H1 (cell line): ENCODE measurements around the gene OSBPL2. TPM values are rescaled to one million over a fixed set of nuclear protein-coding genes. Genes with fewer than 3 reads are reported as not detected.

ENCODE experiments used
- CEBPB ChIP-seq: IDR thresholded peaks from 2 replicates; pipeline ENCODE4 v1.6.1; 2012; ENCODE audit warnings: low read depth, low read length
- CHD7 ChIP-seq: fragments of 300-600 bp; sonication (generic); IDR thresholded peaks from 2 replicates; pipeline ENCODE4 v1.7.1; 2012; ENCODE audit warnings: low read length, moderate library complexity, mild to moderate bottlenecking, inconsistent platforms; ENCODE audit not compliant: insufficient replicate concordance
- CREB1 ChIP-seq: IDR thresholded peaks from 2 replicates; pipeline ENCODE4 v1.6.1; 2012; ENCODE audit warnings: inconsistent platforms
- CTBP2 ChIP-seq: IDR thresholded peaks from 2 replicates; pipeline ENCODE4 v1.7.0; 2011; ENCODE audit warnings: borderline replicate concordance, mild to moderate bottlenecking, moderate library complexity, mixed read lengths, low read length; ENCODE audit not compliant: insufficient read depth, insufficient read length
- HDAC6 ChIP-seq: IDR thresholded peaks from one replicate; pipeline ENCODE4 v1.7.1; 2012; ENCODE audit warnings: low read depth, mild to moderate bottlenecking, inconsistent platforms, low read length, moderate library complexity
- KDM1A ChIP-seq: fragments of 200-600, 300-600 bp; sonication (generic); IDR thresholded peaks from 2 replicates; pipeline ENCODE4 v1.7.1; 2016; ENCODE audit warnings: mild to moderate bottlenecking, low read length, borderline replicate concordance
- KDM4A ChIP-seq: IDR thresholded peaks from one replicate; pipeline ENCODE4 v1.7.1; 2012; ENCODE audit warnings: low read depth, mild to moderate bottlenecking, moderate library complexity, low read length, inconsistent platforms; ENCODE audit not compliant: severe bottlenecking
- MAFK ChIP-seq: IDR thresholded peaks from 2 replicates; pipeline ENCODE4 v1.6.1; 2012; ENCODE audit warnings: low read depth, mild to moderate bottlenecking, improper control_type of control experiment, low read length
- NANOG ChIP-seq: IDR thresholded peaks from 2 replicates; pipeline ENCODE4 v1.6.1; 2011; ENCODE audit warnings: low read length, low read depth, mild to moderate bottlenecking, inconsistent platforms; ENCODE audit not compliant: insufficient read depth, poor library complexity, severe bottlenecking
- RFX5 ChIP-seq: IDR thresholded peaks from 2 replicates; pipeline ENCODE4 v1.6.1; 2011; ENCODE audit warnings: low read depth, low read length, improper control_type of control experiment, borderline replicate concordance
- SP2 ChIP-seq: IDR thresholded peaks from 2 replicates; pipeline ENCODE4 v1.6.1; 2012; ENCODE audit warnings: mild to moderate bottlenecking, low read length, inconsistent platforms
- SP4 ChIP-seq: IDR thresholded peaks from 2 replicates; pipeline ENCODE4 v1.6.1; 2012; ENCODE audit warnings: low read length, inconsistent platforms
- TEAD4 ChIP-seq: IDR thresholded peaks from 2 replicates; pipeline ENCODE4 v1.6.1; 2012; ENCODE audit warnings: low read depth, low read length, inconsistent platforms, mixed read lengths
- polyA plus RNA-seq, 7 experiments: library from polyadenylated mRNA; depleted of rRNA in 3 of 7; stranded (reverse) in 5 of 7; unstranded in 2 of 7; fragments of >200 nt in 5 of 7; fragments of 200-250 nt in 2 of 7; gene quantifications; 1 replicate in 5 of 7; 2 replicates in 1 of 7; 4 replicates in 1 of 7; pipeline versions ENCODE4 v1.2.1 to v1.2.3, GENCODE V29; 2011 to 2013; ENCODE audit warnings: missing spikeins in 2 of 7, mixed read lengths in 2 of 7
- total RNA-seq: library from RNA; stranded (reverse); fragmentation: NEBNext Ultra II Directional; extraction: Animal tissue kit (Norgen Biotek cat#: 25700); gene quantifications from 2 replicates; pipeline ENCODE4 v1.2.1, GENCODE V29; 2021

OSBPL2 gene
- total and polyA plus RNA-seq, 2 of the 8 experiments (the other 6 are each of a cell fraction or from before 2014, with no cell fraction given): 11.7 to 42.4 TPM

DNA sequence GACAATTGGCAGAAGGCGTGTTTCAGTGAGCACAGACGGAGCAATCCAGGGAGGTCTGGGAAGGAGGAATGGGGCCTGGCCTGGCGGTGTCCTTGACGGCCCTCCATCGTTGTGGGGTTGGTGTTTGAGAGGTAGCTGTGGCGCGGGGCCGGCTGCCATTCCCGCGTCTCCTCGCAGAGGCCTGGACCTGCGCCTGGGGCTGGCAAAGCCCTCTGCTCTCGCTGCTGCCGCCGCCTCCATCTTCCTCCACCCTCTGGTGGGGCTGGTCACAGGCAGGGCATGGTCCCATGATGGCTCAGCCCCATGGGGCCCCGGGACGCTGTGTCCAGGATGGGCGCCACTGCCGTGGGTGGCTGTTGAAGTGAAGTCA, 7.6 kb downstream of the OSBPL2 start (continued):
- TF ChIP-seq CHD7 (no peak), HDAC6 (no peak), KDM1A (no peak), SP4 (no peak), NANOG (no peak), CTBP2 (no peak), CEBPB (no peak), TEAD4 (no peak), RFX5 (no peak), MAFK (no peak), CREB1 (no peak), KDM4A (no peak), SP2 (no peak)
